ENCODE data around the gene LPIN3.

The LPIN3 gene

DNA sequence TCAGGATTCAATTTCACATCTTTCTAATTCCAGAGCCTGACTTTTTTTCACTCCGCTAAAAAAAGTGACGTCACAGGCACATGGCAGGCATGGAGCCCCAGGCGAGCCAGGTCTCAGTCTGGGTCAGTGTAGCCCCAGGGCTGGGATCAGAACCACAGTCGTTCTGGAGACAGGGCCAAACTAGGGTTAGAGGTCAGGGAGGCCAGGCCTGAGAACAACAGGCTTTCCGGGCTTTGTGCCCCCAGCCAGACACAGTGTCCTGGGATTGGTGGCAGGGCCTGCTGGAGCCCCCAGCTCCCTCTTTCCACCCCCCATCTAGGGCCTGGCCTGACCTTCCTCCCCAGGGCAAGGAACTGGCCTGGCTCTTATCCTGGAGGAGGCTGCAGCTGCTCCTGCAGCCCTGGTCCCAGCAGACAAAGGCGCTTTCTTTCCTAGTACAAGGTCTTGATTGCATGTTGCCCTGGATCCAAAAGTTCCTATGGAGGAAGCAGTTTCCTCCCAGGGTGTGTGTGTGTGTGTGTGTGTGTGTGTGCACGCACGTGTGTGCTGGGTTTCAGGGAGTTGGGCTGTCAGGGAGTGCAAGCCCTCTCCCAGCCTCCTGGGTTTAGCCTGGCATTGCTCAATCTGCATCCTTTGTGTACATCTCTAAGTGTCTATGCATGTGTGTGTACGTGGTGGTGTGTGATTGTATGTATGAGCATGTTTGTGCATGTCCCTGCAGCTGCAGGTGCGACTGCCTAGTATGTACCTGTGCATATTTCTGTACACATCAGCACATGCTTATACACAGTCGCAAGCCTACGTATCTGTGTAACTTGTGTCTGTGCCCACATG is 52.5 kb downstream of the LPIN3 start:
- no peak overlapping the region for H3K4me3 ChIP-seq (ENCODE audit: insufficient read depth, low read depth, low read length)
- H3K27ac ChIP-seq (ENCODE audit: insufficient read depth, low read depth, low read length, poor library complexity, severe bottlenecking) = peak overlapping the region; percentile 60
- WGBS, 2 experiments = 85 to 90% methylated on average over 12 of the region's 12 CpGs
- H3K27me3 ChIP-seq (ENCODE audit: control insufficient read depth, insufficient read depth, low read length, poor library complexity, severe bottlenecking) = no peaks in the 10 kb centered on the region
- H3K36me3 ChIP-seq (ENCODE audit: control insufficient read depth, insufficient read depth, low read length) = no peaks in the 10 kb centered on the region
- no peaks in the 10 kb centered on the region for H3K9me3 ChIP-seq (ENCODE audit: control insufficient read depth, low read length)
- peaks cover 17% of the 10 kb centered on the region for H3K4me1 ChIP-seq (ENCODE audit: control insufficient read depth, insufficient read depth, low read length)

DNA sequence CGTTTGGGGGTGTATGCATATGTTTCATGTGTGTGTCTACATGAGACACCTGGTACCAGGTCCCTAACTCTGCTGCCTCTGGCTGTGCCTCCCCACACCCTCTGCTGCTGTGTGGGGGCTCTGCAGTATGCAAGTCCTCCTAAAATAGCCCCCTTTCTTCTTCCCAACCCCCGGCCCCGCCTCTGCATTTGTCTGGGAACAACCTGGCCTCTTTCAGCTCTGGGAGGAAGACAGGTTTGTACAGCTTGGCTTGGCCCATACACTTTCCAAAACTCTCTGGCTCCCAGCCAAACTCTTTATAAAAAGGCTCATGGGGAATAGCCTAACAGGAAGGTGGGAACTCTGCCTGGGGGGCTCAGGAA is 53.1 kb downstream of the LPIN3 start:
- Histone ChIP-seq H3K27me3 (ENCODE audit: control insufficient read depth, insufficient read depth, low read length, poor library complexity, severe bottlenecking) (no peaks in the 10 kb centered on the region), H3K4me3 (ENCODE audit: insufficient read depth, low read depth, low read length) (no peak overlapping the region), H3K4me1 (ENCODE audit: control insufficient read depth, insufficient read depth, low read length) (peaks cover 16% of the 10 kb centered on the region), H3K27ac (ENCODE audit: insufficient read depth, low read depth, low read length, poor library complexity, severe bottlenecking) (no peak overlapping the region), H3K9me3 (ENCODE audit: control insufficient read depth, low read length) (no peaks in the 10 kb centered on the region), H3K36me3 (ENCODE audit: control insufficient read depth, insufficient read depth, low read length) (no peaks in the 10 kb centered on the region)
- WGBS, 2 experiments = 90 to 95% methylated on average over 3 of the region's 3 CpGs

DNA sequence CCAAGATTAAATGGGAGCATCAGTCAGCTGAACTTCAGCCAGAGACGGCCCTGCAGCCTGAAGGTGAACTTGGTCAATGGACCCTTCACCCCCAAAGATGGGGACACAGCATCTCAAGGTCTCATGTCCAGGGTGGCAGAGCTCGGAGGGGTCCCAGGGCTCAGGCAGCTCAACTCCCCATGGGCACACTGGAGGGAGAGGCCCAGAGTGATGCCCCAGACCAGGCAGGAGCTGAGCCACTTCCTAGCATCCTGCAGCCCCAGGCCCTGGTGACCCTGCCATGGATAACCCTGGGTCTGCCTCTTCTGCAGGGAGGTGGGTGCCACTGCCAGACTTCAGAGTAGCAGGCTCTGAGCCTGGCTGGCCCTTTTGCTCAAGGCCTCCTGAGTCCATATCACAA is 53.5 kb downstream of the LPIN3 start:
- Histone ChIP-seq H3K27ac (ENCODE audit: insufficient read depth, low read depth, low read length, poor library complexity, severe bottlenecking) (no peak overlapping the region), H3K4me3 (ENCODE audit: insufficient read depth, low read depth, low read length) (no peak overlapping the region), H3K27me3 (ENCODE audit: control insufficient read depth, insufficient read depth, low read length, poor library complexity, severe bottlenecking) (no peaks in the 10 kb centered on the region), H3K9me3 (ENCODE audit: control insufficient read depth, low read length) (no peaks in the 10 kb centered on the region), H3K36me3 (ENCODE audit: control insufficient read depth, insufficient read depth, low read length) (no peaks in the 10 kb centered on the region), H3K4me1 (ENCODE audit: control insufficient read depth, insufficient read depth, low read length) (peaks cover 16% of the 10 kb centered on the region)
- 93 to 95% methylated on average over 2 of the region's 2 CpGs for WGBS, 2 experiments

DNA sequence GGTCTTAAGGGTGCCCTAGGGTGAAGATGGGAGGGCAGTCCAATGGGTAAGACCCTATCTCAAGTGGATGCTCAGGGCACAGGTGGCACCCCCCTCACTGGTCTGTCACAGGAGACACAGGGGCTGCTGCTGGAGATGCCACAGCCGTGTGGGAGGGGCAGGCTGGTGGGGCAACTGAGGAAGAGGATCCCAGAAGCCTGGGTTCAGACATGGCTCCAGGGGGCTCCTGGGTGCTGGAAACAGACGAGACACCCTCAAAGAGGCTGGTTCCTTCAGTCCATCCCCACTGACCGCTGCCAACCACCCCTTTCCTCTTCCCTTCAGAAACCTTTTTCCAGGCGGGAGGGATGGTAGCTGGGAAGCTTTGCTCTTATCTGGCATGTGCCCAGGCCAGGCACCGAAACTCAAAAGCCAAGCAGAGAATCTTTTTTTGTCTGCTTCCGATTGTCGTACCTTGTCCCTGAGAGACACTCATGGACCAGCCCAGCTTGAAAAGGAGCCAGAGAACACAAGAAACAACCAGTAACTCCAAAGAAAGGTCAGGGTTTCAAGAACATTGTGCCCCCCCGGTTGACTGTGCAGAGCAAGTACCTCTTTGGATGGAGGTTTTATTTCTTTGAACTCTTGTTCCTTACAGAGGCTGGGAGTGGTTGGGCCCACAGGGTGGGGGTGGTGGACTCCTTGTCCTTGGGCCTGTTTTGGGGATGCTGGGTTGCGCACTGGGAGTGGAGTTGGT is 54.5 kb downstream of the LPIN3 start:
- Histone ChIP-seq H3K27ac (ENCODE audit: insufficient read depth, low read depth, low read length, poor library complexity, severe bottlenecking) (no peak overlapping the region), H3K4me1 (ENCODE audit: control insufficient read depth, insufficient read depth, low read length) (peaks cover 16% of the 10 kb centered on the region), H3K36me3 (ENCODE audit: control insufficient read depth, insufficient read depth, low read length) (no peaks in the 10 kb centered on the region), H3K4me3 (ENCODE audit: insufficient read depth, low read depth, low read length) (no peak overlapping the region), H3K27me3 (ENCODE audit: control insufficient read depth, insufficient read depth, low read length, poor library complexity, severe bottlenecking) (no peaks in the 10 kb centered on the region), H3K9me3 (ENCODE audit: control insufficient read depth, low read length) (no peaks in the 10 kb centered on the region)
- WGBS, 2 experiments = 89 to 95% methylated on average over 9 of the region's 9 CpGs

DNA sequence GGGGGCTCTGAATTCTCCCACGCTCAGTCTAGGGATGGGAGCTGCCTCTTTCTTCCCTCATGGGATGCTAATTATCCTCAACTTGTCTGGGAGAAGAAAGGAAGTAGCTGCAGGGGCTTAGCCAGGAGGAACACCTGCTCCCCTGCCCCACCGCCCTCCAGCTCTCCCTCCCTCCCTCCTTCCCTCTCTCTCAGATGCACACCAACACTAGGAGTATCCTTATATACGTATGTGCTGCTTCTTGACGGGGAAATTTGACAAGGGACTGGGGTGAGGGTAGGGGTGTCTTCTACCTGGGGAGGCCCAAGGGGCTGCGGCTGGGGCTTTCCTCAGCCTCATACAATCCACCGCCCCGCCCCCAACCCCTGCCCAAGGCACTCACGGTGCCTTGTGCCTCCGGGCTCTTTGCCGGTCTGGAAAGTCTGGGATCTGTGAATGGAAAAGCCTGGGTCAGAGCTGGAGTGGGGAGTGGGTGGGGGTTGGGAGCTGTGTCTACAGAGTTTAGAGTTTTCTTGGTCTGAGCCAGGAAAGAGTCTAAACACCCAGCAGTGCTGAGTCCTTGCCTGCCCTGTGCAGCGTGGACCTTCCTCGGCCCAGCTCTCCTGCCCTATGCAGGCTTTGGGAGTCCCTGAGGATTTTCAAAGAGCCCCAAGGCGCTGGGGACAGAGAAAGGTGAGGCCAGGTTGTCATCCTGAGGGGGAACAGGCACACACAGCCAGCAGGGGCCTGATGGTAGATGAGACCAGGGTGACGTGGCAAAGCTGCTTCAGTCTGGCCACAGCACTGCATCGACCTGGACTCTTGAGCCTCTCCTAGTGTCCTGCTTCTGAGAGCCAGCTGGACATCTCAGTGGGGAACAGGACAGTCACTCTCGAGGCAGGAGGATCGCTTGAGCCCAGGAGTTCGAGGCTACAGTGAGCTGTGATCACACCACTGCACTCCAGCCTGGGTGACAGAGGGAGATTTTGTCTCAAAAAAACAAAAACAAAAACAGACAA is 55.3 kb downstream of the LPIN3 start:
- H3K4me1 ChIP-seq (ENCODE audit: control insufficient read depth, insufficient read depth, low read length) = peaks cover 16% of the 10 kb centered on the region
- H3K27ac ChIP-seq (ENCODE audit: insufficient read depth, low read depth, low read length, poor library complexity, severe bottlenecking) = no peak overlapping the region
- H3K4me3 ChIP-seq (ENCODE audit: insufficient read depth, low read depth, low read length) = no peak overlapping the region
- no peaks in the 10 kb centered on the region for H3K36me3 ChIP-seq (ENCODE audit: control insufficient read depth, insufficient read depth, low read length)
- 59 to 63% methylated on average over 15 to 18 of the region's 18 CpGs for WGBS, 2 experiments
- no peaks in the 10 kb centered on the region for H3K9me3 ChIP-seq (ENCODE audit: control insufficient read depth, low read length)
- H3K27me3 ChIP-seq (ENCODE audit: control insufficient read depth, insufficient read depth, low read length, poor library complexity, severe bottlenecking) = no peaks in the 10 kb centered on the region

DNA sequence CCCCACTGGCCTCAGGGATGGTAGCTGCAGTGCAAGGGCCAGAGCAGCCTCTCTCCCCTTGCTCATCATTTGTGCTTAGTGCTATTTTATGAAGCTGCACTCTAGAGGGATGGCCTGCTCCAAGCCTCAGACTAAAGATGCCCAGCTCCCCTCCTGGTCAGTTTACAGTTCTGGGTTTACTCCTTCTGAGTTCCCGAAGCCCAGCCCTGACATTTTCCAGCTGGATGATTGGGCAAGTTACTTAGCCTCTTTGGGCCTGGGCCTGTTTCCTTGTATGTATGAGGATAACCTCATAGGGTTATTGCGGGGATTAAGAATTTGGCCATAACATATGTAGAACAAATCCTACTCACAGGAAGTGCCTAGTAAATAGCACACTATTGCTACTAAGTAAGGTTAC is 57.8 kb downstream of the LPIN3 start:
- H3K36me3 ChIP-seq (ENCODE audit: control insufficient read depth, insufficient read depth, low read length) = peaks cover 4% of the 10 kb centered on the region
- H3K27ac ChIP-seq (ENCODE audit: insufficient read depth, low read depth, low read length, poor library complexity, severe bottlenecking) = no peak overlapping the region
- H3K4me1 ChIP-seq (ENCODE audit: control insufficient read depth, insufficient read depth, low read length) = peaks cover 9% of the 10 kb centered on the region
- no peaks in the 10 kb centered on the region for H3K27me3 ChIP-seq (ENCODE audit: control insufficient read depth, insufficient read depth, low read length, poor library complexity, severe bottlenecking)
- 90 to 97% methylated on average over 2 of the region's 2 CpGs for WGBS, 2 experiments
- H3K9me3 ChIP-seq (ENCODE audit: control insufficient read depth, low read length) = no peaks in the 10 kb centered on the region
- no peak overlapping the region for H3K4me3 ChIP-seq (ENCODE audit: insufficient read depth, low read depth, low read length)

DNA sequence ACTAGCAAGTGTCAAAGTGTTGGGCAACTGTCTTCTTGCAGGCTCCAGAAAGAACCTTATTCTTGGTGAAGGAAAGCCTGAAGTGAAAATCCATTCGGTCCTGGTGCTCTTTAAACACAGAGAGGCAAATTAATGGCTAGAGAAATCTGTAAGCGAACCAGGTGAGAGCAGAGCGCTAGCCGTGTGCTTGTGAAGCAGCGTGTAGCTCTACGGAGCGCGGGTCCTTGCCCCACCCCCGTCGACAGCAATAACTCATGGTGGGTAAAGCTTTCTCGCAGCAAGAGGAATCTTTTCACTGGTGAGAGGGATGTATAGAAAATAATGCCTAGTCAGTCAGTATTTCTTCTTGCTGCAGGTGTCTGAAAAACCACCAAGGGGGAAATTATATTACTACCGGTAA is 63.0 kb downstream of the LPIN3 start:
- H3K27ac ChIP-seq (ENCODE audit: insufficient read depth, low read depth, low read length, poor library complexity, severe bottlenecking) = no peak overlapping the region
- H3K27me3 ChIP-seq (ENCODE audit: control insufficient read depth, insufficient read depth, low read length, poor library complexity, severe bottlenecking) = no peaks in the 10 kb centered on the region
- H3K4me3 ChIP-seq (ENCODE audit: insufficient read depth, low read depth, low read length) = no peak overlapping the region
- no peaks in the 10 kb centered on the region for H3K9me3 ChIP-seq (ENCODE audit: control insufficient read depth, low read length)
- H3K36me3 ChIP-seq (ENCODE audit: control insufficient read depth, insufficient read depth, low read length) = peaks cover 24% of the 10 kb centered on the region
- no peaks in the 10 kb centered on the region for H3K4me1 ChIP-seq (ENCODE audit: control insufficient read depth, insufficient read depth, low read length)
- 95 to 97% methylated on average over 11 of the region's 12 CpGs for WGBS, 2 experiments

DNA sequence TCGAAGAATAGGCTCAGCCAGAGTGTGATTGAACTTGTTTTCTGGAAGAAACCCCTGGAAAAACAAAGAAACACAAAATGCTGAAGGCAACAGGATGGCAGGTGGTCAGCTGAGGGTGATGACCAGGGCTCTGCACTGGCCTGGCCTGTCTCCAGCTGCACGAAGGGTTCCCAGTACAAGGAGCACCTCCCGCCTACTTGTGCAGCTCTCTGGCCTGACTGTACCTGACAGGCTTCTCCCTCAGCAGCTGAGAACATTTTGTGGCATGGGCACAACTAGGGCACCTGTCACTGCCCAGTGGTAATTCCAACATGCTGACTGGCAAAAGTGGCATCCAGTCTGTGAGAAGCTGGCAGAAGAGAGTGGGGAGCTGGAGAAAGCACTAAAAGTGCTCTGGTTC is 64.8 kb downstream of the LPIN3 start:
- no peaks in the 10 kb centered on the region for H3K27me3 ChIP-seq (ENCODE audit: control insufficient read depth, insufficient read depth, low read length, poor library complexity, severe bottlenecking)
- peaks cover 30% of the 10 kb centered on the region for H3K36me3 ChIP-seq (ENCODE audit: control insufficient read depth, insufficient read depth, low read length)
- WGBS, 2 experiments = 93 to 96% methylated on average over 3 of the region's 3 CpGs

DNA sequence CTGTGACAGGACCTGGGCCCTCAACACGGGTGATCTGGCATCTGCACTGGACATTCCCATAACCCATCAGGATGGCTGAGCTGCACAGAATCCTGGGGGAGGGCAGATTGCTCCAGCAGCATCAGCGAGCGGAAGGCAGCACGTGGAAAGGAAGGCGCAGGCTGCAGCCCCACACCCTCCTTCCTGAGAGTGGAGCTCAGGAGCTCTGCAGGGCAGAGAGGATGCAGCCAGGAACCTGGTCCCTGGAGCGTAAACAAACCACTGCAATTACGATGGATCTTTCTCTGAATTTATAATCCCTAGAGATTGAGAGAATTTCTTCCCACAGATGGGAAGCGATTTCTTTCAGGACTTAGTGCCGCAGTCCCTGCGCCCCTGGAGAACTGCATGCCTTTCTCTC is 65.7 kb downstream of the LPIN3 start:
- 94 to 95% methylated on average over 10 of the region's 10 CpGs for WGBS, 2 experiments
- Histone ChIP-seq H3K9me3 (ENCODE audit: control insufficient read depth, low read length) (no peaks in the 10 kb centered on the region), H3K4me3 (ENCODE audit: insufficient read depth, low read depth, low read length) (no peak overlapping the region), H3K36me3 (ENCODE audit: control insufficient read depth, insufficient read depth, low read length) (peaks cover 30% of the 10 kb centered on the region), H3K4me1 (ENCODE audit: control insufficient read depth, insufficient read depth, low read length) (no peaks in the 10 kb centered on the region), H3K27ac (ENCODE audit: insufficient read depth, low read depth, low read length, poor library complexity, severe bottlenecking) (no peak overlapping the region), H3K27me3 (ENCODE audit: control insufficient read depth, insufficient read depth, low read length, poor library complexity, severe bottlenecking) (no peaks in the 10 kb centered on the region)

More for the DNA sequence above, 64.8 kb downstream of the LPIN3 start:
- no peaks in the 10 kb centered on the region for H3K4me1 ChIP-seq (ENCODE audit: control insufficient read depth, insufficient read depth, low read length)
- H3K4me3 ChIP-seq (ENCODE audit: insufficient read depth, low read depth, low read length) = no peak overlapping the region
- no peak overlapping the region for H3K27ac ChIP-seq (ENCODE audit: insufficient read depth, low read depth, low read length, poor library complexity, severe bottlenecking)
- H3K9me3 ChIP-seq (ENCODE audit: control insufficient read depth, low read length) = no peaks in the 10 kb centered on the region

All from ectodermal cell (in vitro differentiated cells).